ENCODE measurements around the gene OBSCN. TPM values are rescaled to one million over a fixed set of nuclear protein-coding genes. Genes with fewer than 3 reads are reported as not detected.

OBSCN gene
- total and polyA plus RNA-seq, 12 donors = 176 to 639 (median 407) TPM

DNA sequence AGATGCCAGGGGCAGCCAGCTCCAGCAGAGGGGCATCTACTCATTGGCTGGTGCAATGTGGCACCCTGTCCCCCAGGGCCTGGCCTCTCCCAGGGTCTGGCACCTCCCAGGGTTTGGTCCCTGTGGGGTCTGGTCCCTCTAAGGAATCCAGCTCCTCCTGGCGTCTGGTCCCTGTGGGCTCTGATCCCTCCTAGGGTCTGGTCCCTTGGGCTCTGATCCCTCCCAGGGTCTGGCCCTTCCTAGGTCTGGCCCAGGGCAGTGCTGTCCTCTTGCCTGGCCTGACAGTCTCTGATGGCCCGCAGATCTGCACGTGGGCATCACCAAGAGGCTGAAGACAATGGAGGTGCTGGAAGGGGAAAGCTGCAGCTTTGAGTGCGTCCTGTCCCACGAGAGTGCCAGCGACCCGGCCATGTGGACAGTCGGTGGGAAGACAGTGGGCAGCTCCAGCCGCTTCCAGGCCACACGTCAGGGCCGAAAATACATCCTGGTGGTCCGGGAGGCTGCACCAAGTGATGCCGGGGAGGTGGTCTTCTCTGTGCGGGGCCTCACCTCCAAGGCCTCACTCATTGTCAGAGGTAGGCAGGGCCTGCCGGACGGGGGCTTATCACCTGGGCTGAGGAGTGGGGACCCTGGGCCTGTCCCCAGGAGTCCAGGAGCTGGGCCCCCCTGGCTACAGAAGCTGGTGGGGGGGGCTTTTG is 73.9 kb downstream of the OBSCN start:
- 90 to 93% methylated on average over 16 of the region's 16 CpGs for WGBS, 2 donors
- Histone ChIP-seq H3K36me3 (peaks cover 0 to 99% (median 34%) of the 10 kb centered on the region in 9 donors), H3K4me3 (no peak overlapping the region), H3K27me3 (no peaks in the 10 kb centered on the region), H3K4me1 (peaks cover 0 to 9% (median 0%) of the 10 kb centered on the region in 9 donors), H3K9me3 (no peaks in the 10 kb centered on the region), H3K27ac (no peak overlapping the region)
- ATAC-seq (peak in 1 of 8 donors; percentile 0), DNase-seq (no peak)
- TF ChIP-seq, protein P1, sequence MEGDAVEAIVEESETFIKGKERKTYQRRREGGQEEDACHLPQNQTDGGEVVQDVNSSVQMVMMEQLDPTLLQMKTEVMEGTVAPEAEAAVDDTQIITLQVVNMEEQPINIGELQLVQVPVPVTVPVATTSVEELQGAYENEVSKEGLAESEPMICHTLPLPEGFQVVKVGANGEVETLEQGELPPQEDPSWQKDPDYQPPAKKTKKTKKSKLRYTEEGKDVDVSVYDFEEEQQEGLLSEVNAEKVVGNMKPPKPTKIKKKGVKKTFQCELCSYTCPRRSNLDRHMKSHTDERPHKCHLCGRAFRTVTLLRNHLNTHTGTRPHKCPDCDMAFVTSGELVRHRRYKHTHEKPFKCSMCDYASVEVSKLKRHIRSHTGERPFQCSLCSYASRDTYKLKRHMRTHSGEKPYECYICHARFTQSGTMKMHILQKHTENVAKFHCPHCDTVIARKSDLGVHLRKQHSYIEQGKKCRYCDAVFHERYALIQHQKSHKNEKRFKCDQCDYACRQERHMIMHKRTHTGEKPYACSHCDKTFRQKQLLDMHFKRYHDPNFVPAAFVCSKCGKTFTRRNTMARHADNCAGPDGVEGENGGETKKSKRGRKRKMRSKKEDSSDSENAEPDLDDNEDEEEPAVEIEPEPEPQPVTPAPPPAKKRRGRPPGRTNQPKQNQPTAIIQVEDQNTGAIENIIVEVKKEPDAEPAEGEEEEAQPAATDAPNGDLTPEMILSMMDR (IDR thresholded peaks at IDR 0.05) = no peak
- intact Hi-C loops (cut with DNase I) = loop anchor here in 1 of 10 donors (10.0 kb wide), 1 partner anchor 63 kb away; no protein-coding TSS in a partner anchor

DNA sequence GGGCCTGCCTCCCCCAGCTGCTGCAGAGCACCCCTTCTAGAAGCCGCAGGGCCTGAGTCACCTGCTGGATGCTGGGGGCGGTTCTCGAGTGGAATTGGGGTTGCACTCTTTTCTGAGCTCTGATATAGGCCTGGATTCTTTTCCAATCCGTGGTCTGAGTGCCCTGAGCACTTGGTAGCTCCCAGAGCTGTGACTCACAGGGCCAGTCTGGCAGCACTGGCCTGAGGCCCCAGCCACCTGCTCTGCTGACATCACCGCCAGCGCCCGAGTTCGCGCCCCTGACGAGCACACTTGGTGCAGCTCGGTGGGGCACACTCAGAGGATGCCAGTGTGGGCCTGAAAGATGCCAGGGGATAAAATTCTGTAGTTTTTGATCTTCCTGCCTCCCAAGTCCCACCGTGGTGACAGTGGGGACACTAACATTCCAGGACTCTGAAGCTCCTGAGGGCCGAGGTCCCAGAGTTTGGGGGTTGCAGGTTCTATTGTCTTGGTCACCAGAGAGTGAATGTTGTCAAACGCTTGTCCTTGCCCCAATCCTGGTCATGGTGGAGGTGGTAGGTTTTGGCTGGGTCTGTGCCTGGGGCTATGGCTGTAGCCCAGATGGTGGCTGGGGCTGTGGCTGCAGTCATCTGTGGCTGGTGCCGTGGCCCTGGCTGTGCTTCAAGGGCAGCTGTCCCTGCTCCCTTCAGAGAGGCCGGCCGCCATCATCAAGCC is 74.6 kb downstream of the OBSCN start:
- whole genome bisulfite sequencing, 2 donors = 84 to 86% methylated on average over 17 of the region's 17 CpGs
- Histone ChIP-seq H3K4me1 (peaks cover 0 to 7% (median 0%) of the 10 kb centered on the region in 9 donors), H3K4me3 (no peak overlapping the region), H3K27me3 (no peaks in the 10 kb centered on the region), H3K9me3 (no peaks in the 10 kb centered on the region), H3K27ac (peak overlapping the region in 2 of 10 donors; percentile 1 to 20), H3K36me3 (peaks cover 0 to 99% (median 34%) of the 10 kb centered on the region in 9 donors)
- intact Hi-C loops (cut with DNase I) = loop anchor here in 1 of 10 donors (10.0 kb wide), 1 partner anchor 62 kb away; no protein-coding TSS in a partner anchor
- ATAC-seq (peak in 6 of 8 donors; percentile 7 to 67 (median 46)), DNase-seq (peak in 1 of 2 donors; percentile 31)
- TF ChIP-seq, protein P1 (IDR thresholded peaks at IDR 0.05) = no peak

DNA sequence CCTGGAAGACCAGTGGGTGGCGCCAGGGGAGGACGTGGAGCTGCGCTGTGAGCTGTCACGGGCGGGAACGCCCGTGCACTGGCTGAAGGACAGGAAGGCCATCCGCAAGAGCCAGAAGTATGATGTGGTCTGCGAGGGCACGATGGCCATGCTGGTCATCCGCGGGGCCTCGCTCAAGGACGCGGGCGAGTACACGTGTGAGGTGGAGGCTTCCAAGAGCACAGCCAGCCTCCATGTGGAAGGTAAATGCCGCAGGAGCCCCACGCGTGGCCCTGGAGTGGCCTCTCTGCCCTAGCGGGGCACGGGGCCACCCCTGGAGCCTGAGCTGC is 75.2 kb downstream of the OBSCN start:
- DNase-seq = peak in 1 of 2 donors; percentile 12
- WGBS, 2 donors = 83 to 87% methylated on average over 22 of the region's 22 CpGs
- peak in 1 of 8 donors; percentile 7 for ATAC-seq

More for the DNA sequence above, 75.2 kb downstream of the OBSCN start:
- H3K4me3 ChIP-seq = no peak overlapping the region
- H3K27me3 ChIP-seq = no peaks in the 10 kb centered on the region
- no peaks in the 10 kb centered on the region for H3K9me3 ChIP-seq
- peak overlapping the region in 1 of 10 donors; percentile 1 for H3K27ac ChIP-seq
- TF ChIP-seq, protein P1 (IDR thresholded peaks at IDR 0.05) = no peak
- H3K4me1 ChIP-seq = peaks cover 0 to 7% (median 0%) of the 10 kb centered on the region in 9 donors
- peaks cover 0 to 99% (median 34%) of the 10 kb centered on the region in 9 donors for H3K36me3 ChIP-seq
- intact Hi-C loops (cut with DNase I) = loop anchor here in 1 of 10 donors (10.0 kb wide), 1 partner anchor 62 kb away; no protein-coding TSS in a partner anchor
